Measurements from ENCODE around the gene PPFIBP2.

PPFIBP2 gene

GRCh38 chr11:7520981-7521487 lies 7.2 kb downstream of the PPFIBP2 start (continued):
- TF ChIP-seq CSRNP3 (CRISPR knock-in tag; IDR thresholded peaks at IDR 0.05): no peak
- no peak for TF ChIP-seq ZNF8 (CRISPR knock-in tag; IDR thresholded peaks at IDR 0.05)
- no peak for TF ChIP-seq POU6F1 (CRISPR knock-in tag; IDR thresholded peaks at IDR 0.05; ENCODE audit: borderline replicate concordance, low read depth)

- no peak for TF ChIP-seq SNAI2 (CRISPR knock-in tag; IDR thresholded peaks at IDR 0.05)
- TF ChIP-seq TCF4 (CRISPR knock-in tag; IDR thresholded peaks at IDR 0.05; ENCODE audit: borderline replicate concordance): no peak
- TF ChIP-seq ZNF8 (CRISPR knock-in tag; IDR thresholded peaks at IDR 0.05): no peak
- TF ChIP-seq CREB5 (CRISPR knock-in tag; IDR thresholded peaks at IDR 0.05; ENCODE audit: low read depth): no peak
- TF ChIP-seq POU6F1 (CRISPR knock-in tag; IDR thresholded peaks at IDR 0.05; ENCODE audit: borderline replicate concordance, low read depth): no peak
- TF ChIP-seq TOX (CRISPR knock-in tag; IDR thresholded peaks at IDR 0.05; ENCODE audit: borderline replicate concordance): no peak
- no peak for TF ChIP-seq ZC3H10 (CRISPR knock-in tag; IDR thresholded peaks at IDR 0.05)
- no peak for TF ChIP-seq ISL1 (CRISPR knock-in tag; IDR thresholded peaks at IDR 0.05)
- TF ChIP-seq ZFP3 (CRISPR knock-in tag; IDR thresholded peaks at IDR 0.05): no peak
- TF ChIP-seq TSHZ2 (CRISPR knock-in tag; IDR thresholded peaks at IDR 0.05): no peak
- no peak for TF ChIP-seq PATZ1 (CRISPR knock-in tag; IDR thresholded peaks at IDR 0.05; ENCODE audit: borderline replicate concordance)
- no peak for TF ChIP-seq PPARA (CRISPR knock-in tag; IDR thresholded peaks at IDR 0.05; ENCODE audit: borderline replicate concordance)
- TF ChIP-seq ZFP30 (CRISPR knock-in tag; IDR thresholded peaks at IDR 0.05): no peak
- TF ChIP-seq ARNTL (CRISPR knock-in tag; IDR thresholded peaks at IDR 0.05; ENCODE audit: borderline replicate concordance, low read depth): no peak
- TF ChIP-seq ZNF565 (CRISPR knock-in tag; conservative IDR thresholded peaks at IDR 0.05; ENCODE audit: low read depth): no peak
- TF ChIP-seq GLIS3 (CRISPR knock-in tag; IDR thresholded peaks at IDR 0.05): no peak
- no peak for TF ChIP-seq BACH2 (CRISPR knock-in tag; IDR thresholded peaks at IDR 0.05; ENCODE audit: borderline replicate concordance)
- no peak for TF ChIP-seq ESRRG (CRISPR knock-in tag; IDR thresholded peaks at IDR 0.05)
- TF ChIP-seq CSRNP3 (CRISPR knock-in tag; IDR thresholded peaks at IDR 0.05): no peak
- no peak for TF ChIP-seq OSR1 (CRISPR knock-in tag; IDR thresholded peaks at IDR 0.05)
- ATAC-seq: no peak
Measured at GRCh38 chr11:7522121-7522520, 8.3 kb downstream of the PPFIBP2 start.

Measured in SK-N-SH treated with all-trans-retinoic acid at 6 μM for 48 hours (cell line).